Thyroid gland (tissue), 4 donors: Measurements from ENCODE around the gene CHST4. TPM values are rescaled to one million over a fixed set of nuclear protein-coding genes. Genes with fewer than 3 reads are reported as not detected.
"Not testable (repeated sequence)": the region's sequence is repeated elsewhere in the genome, so short reads cannot be mapped to it uniquely, and the experiment has no call there.

Experiments
- DNase-seq, 2 donors: peaks; one replicate each; pipeline ENCODE4 v3.0.0-alpha.2; 2019
- H3K27ac ChIP-seq, 3 donors: fragments of 200-600 bp; sonication (generic); 1 replicate in 2 of 3; 2 replicates in 1 of 3; pipeline ENCODE4 v1.5.1; 2016 to 2019; ENCODE audit warnings: mild to moderate bottlenecking in 1 of 3, moderate library complexity in 1 of 3
- H3K27me3 ChIP-seq: fragments of 200-600 bp; sonication (generic); one replicate; pipeline ENCODE4 v1.5.1; 2019
- H3K36me3 ChIP-seq, 2 donors: fragments of 200-600 bp; sonication (generic); one replicate each; pipeline ENCODE4 v1.5.1; 2016 to 2019
- H3K4me1 ChIP-seq, 2 donors: fragments of 200-600 bp; sonication (generic); one replicate each; pipeline ENCODE4 v1.5.1; 2017 to 2019
- H3K4me3 ChIP-seq, 3 donors: fragments of 200-600 bp; sonication (generic); replicated peaks in 1 of 3; 1 replicate in 2 of 3; 2 replicates in 1 of 3; pipeline ENCODE4 v1.5.1; 2016; ENCODE audit warnings: mild to moderate bottlenecking in 1 of 3
- H3K9me3 ChIP-seq: fragments of 200-600 bp; sonication (generic); one replicate; pipeline ENCODE4 v1.5.1; 2017
- CTCF ChIP-seq, 6 experiments: fragments of 200-600 bp in 3 of 6; fragments of 450-650 bp in 3 of 6; sonication (generic) in 3 of 6; IDR thresholded peaks; one replicate each; pipeline ENCODE4 v1.5.1; 2016 to 2019; ENCODE audit warnings: antibody characterized with exemption in 6 of 6, mild to moderate bottlenecking in 2 of 6, inconsistent platforms in 1 of 6, moderate library complexity in 1 of 6
- POLR2A ChIP-seq, 2 donors: fragments of 450-650 bp; IDR thresholded peaks; one replicate each; pipeline ENCODE4 v1.6.1; 2017; ENCODE audit warnings: antibody characterized with exemption in 2 of 2, mild to moderate bottlenecking in 2 of 2, moderate library complexity in 1 of 2
- WGBS, 2 donors: methylation state at CpG; one replicate each; pipeline ENCODE4 v1.1.5; 2017; 5-methylcytosine and 5-hydroxymethylcytosine counted together
- intact Hi-C: fragments of 100-400 bp; cut with DNase I; formaldehyde crosslinking; loops from one replicate; pipeline ENCODE4 v1.15.1; 2023
- small RNA-seq: library from RNA; depleted of rRNA; stranded (forward); fragments of <200 nt; gene quantifications from one replicate; pipeline ENCODE3, GENCODE V24; 2016
- total RNA-seq, 4 donors: library from RNA; depleted of rRNA; stranded (reverse); fragments of >200 nt; gene quantifications; one replicate each; pipeline ENCODE4 v1.2.3, GENCODE V29; 2016

CHST4 gene
- total RNA-seq, 4 donors from 2014 or later = not detected

GRCh38 chr16:71576971-71577370 lies 50.7 kb downstream of the CHST4 start, which contains the start of gene TAT:
TAT (minus strand) TSS chr16:71577092; CDS start chr16:71576415, 677 bp downstream.
- TF ChIP-seq CTCF (IDR thresholded peaks at IDR 0.05) (no peak), POLR2A (IDR thresholded peaks at IDR 0.05) (no peak)
- Histone ChIP-seq H3K4me3 (no peak within 1 kb of the TSS), H3K27ac (no peak within 1 kb of the TSS), H3K27me3 (no peaks in the 10 kb centered on the region), H3K9me3 (no peaks in the 10 kb centered on the region), H3K4me1 (no peaks in the 10 kb centered on the region), H3K36me3 (no peaks in the 10 kb centered on the region)
- no peak for DNase-seq
- WGBS, 2 donors = 21 to 23% methylated on average over 3 of the region's 3 CpGs
- intact Hi-C loops = no loop called here

- H3K4me3 ChIP-seq, H3K27me3 ChIP-seq, DNase-seq, H3K36me3 ChIP-seq, H3K27ac ChIP-seq, H3K4me1 ChIP-seq, intact Hi-C loops, H3K9me3 ChIP-seq: not testable (repeated sequence)
- 89 to 95% methylated on average over 5 of the region's 5 CpGs for WGBS, 2 donors
Measured at GRCh38 chr16:71582553-71582848, 56.3 kb downstream of the CHST4 start.

GRCh38 chr16:71584543-71585317 lies 58.5 kb downstream of the CHST4 start:
- no peak for TF ChIP-seq CTCF (IDR thresholded peaks at IDR 0.05)
- 86 to 92% methylated on average over 3 of the region's 3 CpGs for WGBS, 2 donors
- Histone ChIP-seq H3K36me3 (no peaks in the 10 kb centered on the region), H3K27ac (no peak overlapping the region), H3K9me3 (no peaks in the 10 kb centered on the region), H3K4me1 (no peaks in the 10 kb centered on the region), H3K4me3 (no peak overlapping the region), H3K27me3 (no peaks in the 10 kb centered on the region)
- intact Hi-C loops = no loop called here
- no peak for DNase-seq

DNA sequence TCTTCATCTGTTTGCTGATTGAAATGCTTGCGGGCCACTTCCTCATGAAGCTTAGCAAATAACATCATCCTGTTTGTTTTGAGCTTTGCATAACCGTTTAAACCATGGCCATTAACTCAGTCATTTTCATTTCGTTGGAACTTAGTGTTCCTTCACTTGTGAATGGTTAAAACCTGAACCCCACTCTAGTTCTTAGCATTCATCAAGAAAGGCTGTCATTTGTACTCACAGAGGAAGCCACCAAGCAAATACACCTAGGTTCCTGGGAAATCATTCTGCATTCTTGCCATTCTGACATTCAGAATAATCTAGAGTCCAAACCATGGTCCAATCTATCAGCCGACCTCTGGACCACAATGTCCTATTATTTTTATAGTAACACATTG lies 59.1 kb downstream of the CHST4 start:
- H3K27ac ChIP-seq = no peak overlapping the region
- no peaks in the 10 kb centered on the region for H3K27me3 ChIP-seq
- WGBS, 2 donors = 48 to 54% methylated on average over 4 of the region's 4 CpGs
- no peaks in the 10 kb centered on the region for H3K9me3 ChIP-seq
- no peaks in the 10 kb centered on the region for H3K4me1 ChIP-seq
- H3K36me3 ChIP-seq = no peaks in the 10 kb centered on the region
- intact Hi-C loops = no loop called here
- no peak for DNase-seq
- TF ChIP-seq CTCF (IDR thresholded peaks at IDR 0.05) = no peak
- no peak for TF ChIP-seq POLR2A (IDR thresholded peaks at IDR 0.05)
- no peak overlapping the region for H3K4me3 ChIP-seq

Small RNA genes within 50 kb of the gene (small RNA-seq; reads per million reads assigned to genes)
- not detected for gene RNU6-1061P

Other genes with a start within 250 kb of the CHST4 start
- gene CMTR2, start 237.0 kb upstream of the CHST4 start, total RNA-seq = 10 to 100 TPM; 33.9 to 52.8 (median 35.7) TPM
- gene CALB2, start 167.7 kb upstream of the CHST4 start, total RNA-seq = under 1 TPM in 1 of 4 donors, not detected in 3; 0.81 TPM
- not detected for gene TLE7, start 84.4 kb upstream of the CHST4 start, total RNA-seq
- 10 to 100 TPM in 1 of 4 donors, 1 to 10 TPM in 3; 5.9 to 13.8 (median 9.5) TPM for gene ZNF23, start 64.2 kb upstream of the CHST4 start, total RNA-seq
- gene ZNF19, start 37.1 kb upstream of the CHST4 start, total RNA-seq = 10 to 100 TPM; 17.2 to 28.3 (median 24.0) TPM
- not detected for gene TAT, start 50.7 kb downstream of the CHST4 start, total RNA-seq
- gene MARVELD3, start 99.8 kb downstream of the CHST4 start, total RNA-seq = 10 to 100 TPM in 2 of 4 donors, 1 to 10 TPM in 2; 7.7 to 11.5 (median 9.9) TPM
- gene PHLPP2, start 198.3 kb downstream of the CHST4 start, total RNA-seq = 10 to 100 TPM; 17.7 to 36.9 (median 21.8) TPM